ENCODE data around the gene ITPRID2. TPM values are rescaled to one million over a fixed set of nuclear protein-coding genes. Genes with fewer than 3 reads are reported as not detected.

ITPRID2 gene
- polyA plus RNA-seq, 3 donors, result 17.9 to 50.2 (median 23.0) TPM

DNA sequence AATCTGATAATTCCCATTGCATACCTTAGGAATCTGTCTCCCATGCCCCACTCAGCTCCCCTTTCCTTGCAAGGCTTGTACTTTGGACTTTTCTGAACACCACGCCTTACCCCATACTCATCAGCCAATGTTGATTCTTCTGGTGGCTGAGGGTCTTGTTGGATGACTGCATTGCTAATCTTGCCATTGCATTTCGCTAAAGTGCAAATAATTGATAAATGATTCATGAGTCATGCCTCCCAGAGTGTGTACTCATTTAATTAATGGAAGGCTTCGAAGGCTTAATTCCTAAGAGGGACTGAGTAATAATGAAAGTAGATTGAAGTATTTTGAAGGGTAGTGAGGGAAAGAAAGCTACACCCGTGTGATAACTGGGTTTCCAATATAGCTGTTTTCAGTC lies 66.1 kb downstream of the ITPRID2 start:
- H2AFZ ChIP-seq (ENCODE audit: insufficient read depth, low read depth, low read length, poor library complexity, severe bottlenecking), result no peak overlapping the region
- no peaks in the 10 kb centered on the region for H4K20me1 ChIP-seq (ENCODE audit: insufficient read depth, low read length)
- Mint-ChIP-seq H3K27ac (no peak overlapping the region), H3K27me3 (ENCODE audit: low read depth in 3 of 3) (peaks cover 0 to 2% (median 0%) of the 10 kb centered on the region in 3 donors), H3K36me3 (no peaks in the 10 kb centered on the region), H3K4me1 (peaks cover 11% of the 10 kb centered on the region), H3K4me3 (no peak overlapping the region), H3K9me3 (peaks cover 0 to 2% (median 0%) of the 10 kb centered on the region in 7 donors)
- TF ChIP-seq, protein P1, sequence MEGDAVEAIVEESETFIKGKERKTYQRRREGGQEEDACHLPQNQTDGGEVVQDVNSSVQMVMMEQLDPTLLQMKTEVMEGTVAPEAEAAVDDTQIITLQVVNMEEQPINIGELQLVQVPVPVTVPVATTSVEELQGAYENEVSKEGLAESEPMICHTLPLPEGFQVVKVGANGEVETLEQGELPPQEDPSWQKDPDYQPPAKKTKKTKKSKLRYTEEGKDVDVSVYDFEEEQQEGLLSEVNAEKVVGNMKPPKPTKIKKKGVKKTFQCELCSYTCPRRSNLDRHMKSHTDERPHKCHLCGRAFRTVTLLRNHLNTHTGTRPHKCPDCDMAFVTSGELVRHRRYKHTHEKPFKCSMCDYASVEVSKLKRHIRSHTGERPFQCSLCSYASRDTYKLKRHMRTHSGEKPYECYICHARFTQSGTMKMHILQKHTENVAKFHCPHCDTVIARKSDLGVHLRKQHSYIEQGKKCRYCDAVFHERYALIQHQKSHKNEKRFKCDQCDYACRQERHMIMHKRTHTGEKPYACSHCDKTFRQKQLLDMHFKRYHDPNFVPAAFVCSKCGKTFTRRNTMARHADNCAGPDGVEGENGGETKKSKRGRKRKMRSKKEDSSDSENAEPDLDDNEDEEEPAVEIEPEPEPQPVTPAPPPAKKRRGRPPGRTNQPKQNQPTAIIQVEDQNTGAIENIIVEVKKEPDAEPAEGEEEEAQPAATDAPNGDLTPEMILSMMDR (IDR thresholded peaks at IDR 0.05), result no peak
- H3K36me3 ChIP-seq (replicated peaks in 1 of 2; ENCODE audit: control insufficient read depth in 1 of 2, insufficient read depth in 2 of 2, low read length in 2 of 2), result no peaks in the 10 kb centered on the region
- intact Hi-C loops (cut with micrococcal nuclease), result loop anchor here in 1 of 2 donors (10.0 kb wide), 1 partner anchor 213 kb away; no protein-coding TSS in a partner anchor
- no peak overlapping the region for H3K4me2 ChIP-seq (replicated peaks; ENCODE audit: extremely low read depth, low read length, poor library complexity, severe bottlenecking)
- H3K9me3 ChIP-seq (replicated peaks in 1 of 2; ENCODE audit: control insufficient read depth in 1 of 2, insufficient read depth in 1 of 2, low read length in 2 of 2), result no peaks in the 10 kb centered on the region
- no peak overlapping the region for H3K27ac ChIP-seq (ENCODE audit: low read depth in 1 of 2, low read length in 2 of 2)
- peaks cover 6 to 7% of the 10 kb centered on the region in 2 donors for H3K4me1 ChIP-seq (ENCODE audit: control insufficient read depth in 1 of 2, insufficient read depth in 2 of 2, low read length in 2 of 2)
- H3K79me2 ChIP-seq (ENCODE audit: insufficient read depth, low read length), result no peaks in the 10 kb centered on the region
- WGBS (ENCODE audit: insufficient coverage), result 100% methylated on average over 3 of the region's 4 CpGs
- no peak overlapping the region for H3K9ac ChIP-seq (ENCODE audit: insufficient read depth, low read length, poor library complexity, severe bottlenecking)
- no peaks in the 10 kb centered on the region for H3K27me3 ChIP-seq (ENCODE audit: control insufficient read depth in 2 of 2, insufficient read depth in 2 of 2, low read length in 2 of 2)
- H3K4me3 ChIP-seq (replicated peaks in 1 of 3; ENCODE audit: low read depth in 2 of 3, low read length in 3 of 3), result no peak overlapping the region
- no peak for DNase-seq

DNA sequence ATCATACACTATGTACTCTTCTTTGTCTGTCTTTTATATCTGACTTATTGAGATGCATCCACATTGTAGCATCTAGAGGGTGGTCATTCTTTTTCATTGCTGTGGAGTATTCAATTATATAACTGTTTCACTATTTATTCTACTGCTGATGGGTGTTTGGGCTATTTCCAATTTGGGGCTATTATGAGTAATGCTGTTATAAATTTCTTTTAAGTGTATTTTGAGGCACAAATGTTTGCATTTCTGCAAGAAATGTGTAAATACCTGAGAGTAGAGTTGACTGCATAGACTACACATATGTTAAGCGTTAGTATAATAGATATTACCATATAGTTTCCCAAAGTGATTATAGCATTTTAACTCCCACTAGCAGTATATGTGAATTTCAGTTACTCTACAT lies 67.2 kb downstream of the ITPRID2 start:
- Mint-ChIP-seq H3K9me3 (peaks cover 0 to 3% (median 0%) of the 10 kb centered on the region in 7 donors), H3K4me3 (no peak overlapping the region), H3K4me1 (peaks cover 8% of the 10 kb centered on the region), H3K36me3 (no peaks in the 10 kb centered on the region), H3K27me3 (ENCODE audit: low read depth in 3 of 3) (peaks cover 0 to 2% (median 0%) of the 10 kb centered on the region in 3 donors), H3K27ac (no peak overlapping the region)
- TF ChIP-seq, protein P1 (IDR thresholded peaks at IDR 0.05), result no peak
- Histone ChIP-seq H3K4me3 (replicated peaks in 1 of 3; ENCODE audit: low read depth in 2 of 3, low read length in 3 of 3) (no peak overlapping the region), H3K27ac (ENCODE audit: low read depth in 1 of 2, low read length in 2 of 2) (no peak overlapping the region), H3K9me3 (replicated peaks in 1 of 2; ENCODE audit: control insufficient read depth in 1 of 2, insufficient read depth in 1 of 2, low read length in 2 of 2) (no peaks in the 10 kb centered on the region), H3K4me1 (ENCODE audit: control insufficient read depth in 1 of 2, insufficient read depth in 2 of 2, low read length in 2 of 2) (peaks cover 6 to 7% of the 10 kb centered on the region in 2 donors), H3K4me2 (replicated peaks; ENCODE audit: extremely low read depth, low read length, poor library complexity, severe bottlenecking) (no peak overlapping the region), H3K9ac (ENCODE audit: insufficient read depth, low read length, poor library complexity, severe bottlenecking) (no peak overlapping the region), H4K20me1 (ENCODE audit: insufficient read depth, low read length) (no peaks in the 10 kb centered on the region), H3K79me2 (ENCODE audit: insufficient read depth, low read length) (no peaks in the 10 kb centered on the region), H3K36me3 (replicated peaks in 1 of 2; ENCODE audit: control insufficient read depth in 1 of 2, insufficient read depth in 2 of 2, low read length in 2 of 2) (no peaks in the 10 kb centered on the region), H3K27me3 (ENCODE audit: control insufficient read depth in 2 of 2, insufficient read depth in 2 of 2, low read length in 2 of 2) (no peaks in the 10 kb centered on the region), H2AFZ (ENCODE audit: insufficient read depth, low read depth, low read length, poor library complexity, severe bottlenecking) (no peak overlapping the region)
- intact Hi-C loops (cut with micrococcal nuclease), result loop anchor here in 1 of 2 donors (10.0 kb wide), 1 partner anchor 214 kb away; no protein-coding TSS in a partner anchor
- no peak for DNase-seq
- no CpG with 5 or more reads among the region's 1 CpG for WGBS (ENCODE audit: insufficient coverage)
